HepG2 (cell line): ENCODE measurements around the gene CD7. TPM values are rescaled to one million over a fixed set of nuclear protein-coding genes. Genes with fewer than 3 reads are reported as not detected.

Experiments used
- CCDC6 ChIP-seq: sonication (generic); formaldehyde crosslinking; IDR thresholded peaks from 2 replicates; pipeline ENCODE4 v1.8.1; 2022; ENCODE audit warnings: mild to moderate bottlenecking, missing genetic modification reagents, moderate library complexity
- ELF3 ChIP-seq: IDR thresholded peaks from 2 replicates; pipeline ENCODE4 v1.6.1; 2016; ENCODE audit warnings: missing genetic modification reagents, missing compliant biosample characterization
- HIC2 ChIP-seq: sonication (generic); formaldehyde crosslinking; IDR thresholded peaks from 2 replicates; pipeline ENCODE4 v1.9.0; 2022; ENCODE audit warnings: low read depth, missing genetic modification reagents
- IRF2 ChIP-seq: IDR thresholded peaks from 2 replicates; pipeline ENCODE4 v1.6.1; 2018; ENCODE audit warnings: missing genetic modification reagents, missing compliant biosample characterization
- REL ChIP-seq: sonication (generic); formaldehyde crosslinking; conservative IDR thresholded peaks from 2 replicates; pipeline ENCODE4 v1.8.0; 2022; ENCODE audit warnings: mild to moderate bottlenecking, missing genetic modification reagents, moderate library complexity
- SALL1 ChIP-seq: sonication (generic); formaldehyde crosslinking; IDR thresholded peaks from 2 replicates; pipeline ENCODE4 v1.8.0; 2022; ENCODE audit warnings: mild to moderate bottlenecking, missing genetic modification reagents
- SRSF1 ChIP-seq: fragments of 200-400 bp; formaldehyde crosslinking; optimal IDR thresholded peaks from 2 replicates; pipeline ENCODE3; 2017; ENCODE audit warnings: mild to moderate bottlenecking, low read depth, low read length, moderate library complexity
- STAG1 ChIP-seq: sonication (generic); formaldehyde crosslinking; IDR thresholded peaks from 2 replicates; pipeline ENCODE4 v1.4.0; 2020; ENCODE audit warnings: missing genetic modification reagents
- TCF7 ChIP-seq: sonication (generic); IDR thresholded peaks from 2 replicates; pipeline ENCODE4 v1.6.1; 2016; ENCODE audit warnings: antibody characterized with exemption, low read depth
- TERF1 ChIP-seq: sonication (generic); formaldehyde crosslinking; IDR thresholded peaks from 2 replicates; pipeline ENCODE4 v1.8.0; 2022; ENCODE audit warnings: mild to moderate bottlenecking, missing genetic modification reagents, moderate library complexity
- TSC22D2 ChIP-seq: sonication (generic); formaldehyde crosslinking; IDR thresholded peaks from 2 replicates; pipeline ENCODE4 v1.5.1; 2020; ENCODE audit warnings: missing genetic modification reagents, mild to moderate bottlenecking, borderline replicate concordance
- XRCC5 ChIP-seq: fragments of 200-400 bp; formaldehyde crosslinking; optimal IDR thresholded peaks from 2 replicates; pipeline ENCODE3; 2017; ENCODE audit warnings: mild to moderate bottlenecking, low read length
- YY1 ChIP-seq: IDR thresholded peaks from 2 replicates; pipeline ENCODE4 v1.6.1; 2011; ENCODE audit warnings: low read length, low read depth, moderate library complexity, mild to moderate bottlenecking; ENCODE audit not compliant: insufficient read depth, insufficient replicate concordance
- ZBTB38 ChIP-seq: sonication (generic); formaldehyde crosslinking; IDR thresholded peaks from 2 replicates; pipeline ENCODE4 v1.5.1; 2020; ENCODE audit warnings: mild to moderate bottlenecking, missing genetic modification reagents
- ZBTB7A ChIP-seq: sonication (generic); formaldehyde crosslinking; IDR thresholded peaks from 2 replicates; pipeline ENCODE4 v1.8.0; 2022; ENCODE audit warnings: mild to moderate bottlenecking, missing genetic modification reagents
- ZEB1 ChIP-seq: IDR thresholded peaks from 2 replicates; pipeline ENCODE4 v1.6.1; 2012; ENCODE audit warnings: mild to moderate bottlenecking, low read depth, inconsistent platforms; ENCODE audit not compliant: insufficient replicate concordance
- ZMYM2 ChIP-seq: sonication (generic); formaldehyde crosslinking; IDR thresholded peaks from 2 replicates; pipeline ENCODE4 v1.8.0; 2022; ENCODE audit warnings: mild to moderate bottlenecking, missing genetic modification reagents
- ZNF282 ChIP-seq: fragments of 450-650 bp; IDR thresholded peaks from 2 replicates; pipeline ENCODE4 v1.6.1; 2018; ENCODE audit not compliant: partially characterized antibody
- ZNF501 ChIP-seq: sonication (generic); formaldehyde crosslinking; IDR thresholded peaks from 2 replicates; pipeline ENCODE4 v1.5.1; 2020; ENCODE audit warnings: mild to moderate bottlenecking, moderate library complexity, missing genetic modification reagents
- ZNF567 ChIP-seq: sonication (generic); formaldehyde crosslinking; IDR thresholded peaks from 2 replicates; pipeline ENCODE4 v1.8.1; 2023; ENCODE audit warnings: mild to moderate bottlenecking, missing genetic modification reagents, borderline replicate concordance
- ZNF572 ChIP-seq: sonication (generic); formaldehyde crosslinking; IDR thresholded peaks from 2 replicates; pipeline ENCODE4 v1.5.1; 2020; ENCODE audit warnings: mild to moderate bottlenecking, missing genetic modification reagents
- ZNF687 ChIP-seq: sonication (generic); formaldehyde crosslinking; IDR thresholded peaks from 2 replicates; pipeline ENCODE4 v1.5.1; 2020; ENCODE audit warnings: mild to moderate bottlenecking, missing genetic modification reagents, moderate library complexity
- polyA plus RNA-seq, 8 experiments: library from polyadenylated mRNA; depleted of rRNA in 3 of 8; stranded (reverse) in 7 of 8; unstranded in 1 of 8; fragments of >200 nt; fragmentation: Illumina TruSeq in 4 of 8; extraction: Trizol in 4 of 8; gene quantifications; 2 replicates each; pipeline versions ENCODE4 v1.2.1 to v1.2.3, GENCODE V29; 2011 to 2016; ENCODE audit warnings: low read depth in 4 of 8, missing spikeins in 1 of 8, mixed read lengths in 1 of 8; ENCODE audit not compliant: insufficient read depth in 1 of 8
- total RNA-seq, 5 experiments: library from RNA; depleted of rRNA; stranded (reverse); fragments of >200 nt; fragmentation: Illumina TruSeq; extraction: Trizol; gene quantifications; 2 replicates each; pipeline ENCODE4 v1.2.3, GENCODE V29; 2016; ENCODE audit warnings: low read depth in 1 of 5

CD7 gene
- total and polyA plus RNA-seq, 2 of the 13 experiments (the other 11 are each of a cell fraction or from before 2014, with no cell fraction given): 67.6 to 76.4 TPM

GRCh38 chr17:82320956-82321927 is 3.8 kb upstream of the CD7 start (continued):
- TF ChIP-seq ZNF687 (CRISPR knock-in tag) (peak; percentile 82), CCDC6 (CRISPR knock-in tag) (0 out of 2 replicates have a peak, but pooled peaks have one; percentile 26), ZBTB7A (CRISPR knock-in tag) (peak; percentile 96), ZEB1 (peak; percentile 49), SRSF1 (peak; percentile 48), REL (CRISPR knock-in tag) (0 out of 2 replicates have a peak, but pooled peaks have one; percentile 5), YY1 (peak; percentile 61), ZNF282 (no peak), ZNF572 (CRISPR knock-in tag) (peak; percentile 80; the same call in 1 of the 2 replicates), IRF2 (CRISPR knock-in tag) (peak; percentile 44; the same call in 1 of the 2 replicates), ZBTB38 (CRISPR knock-in tag) (peak; percentile 67), TCF7 (peak; percentile 76), SALL1 (peak; percentile 56), ZNF501 (CRISPR knock-in tag) (peak; percentile 70; the same call in 1 of the 2 replicates), XRCC5 (peak; percentile 86), TERF1 (CRISPR knock-in tag) (0 out of 2 replicates have a peak, but pooled peaks have one; percentile 50), STAG1 (CRISPR knock-in tag) (peak; percentile 88), ZMYM2 (peak; percentile 48), ELF3 (CRISPR knock-in tag) (peak; percentile 30; the same call in 1 of the 2 replicates), TSC22D2 (CRISPR knock-in tag) (peak; percentile 63; the same call in 1 of the 2 replicates), HIC2 (CRISPR knock-in tag) (0 out of 2 replicates have a peak, but pooled peaks have one; percentile 49), ZNF567 (no peak)
